Vagina (tissue), 2 donors: ENCODE results near the gene ISOC2. TPM values are rescaled to one million over a fixed set of nuclear protein-coding genes. Genes with fewer than 3 reads are reported as not detected.

Experiments used
- DNase-seq, 2 donors: peaks; one replicate each; pipeline ENCODE4 v3.0.0-alpha.2; 2017; ENCODE audit errors: extremely low spot score in 2 of 2
- H3K27ac ChIP-seq: fragments of 200-600 bp; sonication (generic); one replicate; pipeline ENCODE4 v1.5.1; 2019
- H3K27me3 ChIP-seq: fragments of 200-600 bp; sonication (generic); one replicate; pipeline ENCODE4 v1.5.1; 2019
- H3K36me3 ChIP-seq, 2 donors: fragments of 200-600 bp; sonication (generic); one replicate each; pipeline ENCODE4 v1.5.1; 2017 to 2019
- H3K4me1 ChIP-seq: fragments of 200-600 bp; sonication (generic); one replicate; pipeline ENCODE4 v1.5.1; 2019
- H3K4me3 ChIP-seq, 2 donors: fragments of 200-600 bp; sonication (generic); 1 replicate in 1 of 2; 2 replicates in 1 of 2; pipeline ENCODE4 v1.5.1; 2016 to 2019
- H3K9me3 ChIP-seq: fragments of 200-600 bp; sonication (generic); one replicate; pipeline ENCODE4 v1.5.1; 2019
- POLR2A ChIP-seq, 2 donors: fragments of 450-650 bp; IDR thresholded peaks; one replicate each; pipeline ENCODE4 v1.6.1; 2017; ENCODE audit warnings: antibody characterized with exemption in 2 of 2, mild to moderate bottlenecking in 2 of 2, moderate library complexity in 2 of 2
- POLR2AphosphoS5 ChIP-seq, 2 donors: sonication (generic); formaldehyde crosslinking; IDR thresholded peaks; one replicate each; pipeline ENCODE4 v1.9.0; 2017; ENCODE audit warnings: antibody characterized with exemption in 2 of 2, mild to moderate bottlenecking in 2 of 2, low read depth in 1 of 2; ENCODE audit not compliant: insufficient read depth in 1 of 2
- intact Hi-C: fragments of 100-400 bp; cut with DNase I; formaldehyde crosslinking; loops from one replicate; pipeline ENCODE4 v1.15.1; 2023
- total RNA-seq: library from RNA; depleted of rRNA; stranded (reverse); fragments of >200 nt; gene quantifications from one replicate; pipeline ENCODE4 v1.2.3, GENCODE V29; 2016
- TF ChIP-seq, protein P1 (sequence below), 3 experiments: fragments of 450-650 bp in 2 of 3; fragments of 200-600 bp in 1 of 3; sonication (generic) in 1 of 3; IDR thresholded peaks; one replicate each; pipeline ENCODE4 v1.5.1; 2017 to 2019; ENCODE audit warnings: antibody characterized with exemption in 3 of 3, mild to moderate bottlenecking in 2 of 3, moderate library complexity in 2 of 3

The ISOC2 gene
- total RNA-seq, 1 donor from 2014 or later = 61.4 TPM

DNA sequence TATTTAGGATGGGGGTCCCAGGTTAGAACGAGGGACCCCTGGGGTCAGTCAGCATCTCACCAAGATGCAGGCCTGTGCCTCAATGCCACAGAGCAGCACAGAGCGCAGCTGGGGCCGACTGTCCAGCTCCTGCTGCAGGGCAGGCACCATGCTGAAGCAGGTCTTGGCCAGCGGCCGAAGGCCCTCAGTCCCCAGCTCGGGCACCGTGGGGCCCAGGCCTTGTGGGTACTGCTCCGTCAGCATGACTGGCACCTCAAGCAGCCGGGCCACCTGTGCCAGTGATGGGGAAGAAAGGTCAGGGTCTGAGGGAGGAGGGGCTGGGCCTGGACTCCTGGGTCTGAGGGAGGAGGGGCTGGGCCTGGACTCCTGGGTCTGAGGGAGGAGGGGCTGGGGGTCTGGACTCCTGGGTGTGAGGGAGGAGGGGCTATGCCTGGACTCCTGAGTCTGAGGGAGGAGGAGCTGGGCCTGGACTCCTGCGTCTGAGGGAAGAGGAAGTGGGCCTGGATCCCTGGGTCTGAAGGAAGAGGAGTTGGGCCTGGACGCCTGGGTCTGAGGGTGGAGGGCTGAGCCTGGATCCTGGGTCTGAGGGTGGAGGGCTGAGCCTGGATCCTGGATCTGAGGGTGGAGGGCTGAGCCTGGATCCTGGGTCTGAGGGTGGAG is 5.7 kb downstream of the ISOC2 start:
- Histone ChIP-seq H3K27me3 (peaks cover 17% of the 10 kb centered on the region), H3K4me1 (peaks cover 36% of the 10 kb centered on the region), H3K27ac (no peak overlapping the region), H3K9me3 (no peaks in the 10 kb centered on the region), H3K36me3 (peaks cover 0 to 5% of the 10 kb centered on the region in 2 donors), H3K4me3 (no peak overlapping the region)
- intact Hi-C loops = no loop called here
- no peak for DNase-seq
- TF ChIP-seq, protein P1, sequence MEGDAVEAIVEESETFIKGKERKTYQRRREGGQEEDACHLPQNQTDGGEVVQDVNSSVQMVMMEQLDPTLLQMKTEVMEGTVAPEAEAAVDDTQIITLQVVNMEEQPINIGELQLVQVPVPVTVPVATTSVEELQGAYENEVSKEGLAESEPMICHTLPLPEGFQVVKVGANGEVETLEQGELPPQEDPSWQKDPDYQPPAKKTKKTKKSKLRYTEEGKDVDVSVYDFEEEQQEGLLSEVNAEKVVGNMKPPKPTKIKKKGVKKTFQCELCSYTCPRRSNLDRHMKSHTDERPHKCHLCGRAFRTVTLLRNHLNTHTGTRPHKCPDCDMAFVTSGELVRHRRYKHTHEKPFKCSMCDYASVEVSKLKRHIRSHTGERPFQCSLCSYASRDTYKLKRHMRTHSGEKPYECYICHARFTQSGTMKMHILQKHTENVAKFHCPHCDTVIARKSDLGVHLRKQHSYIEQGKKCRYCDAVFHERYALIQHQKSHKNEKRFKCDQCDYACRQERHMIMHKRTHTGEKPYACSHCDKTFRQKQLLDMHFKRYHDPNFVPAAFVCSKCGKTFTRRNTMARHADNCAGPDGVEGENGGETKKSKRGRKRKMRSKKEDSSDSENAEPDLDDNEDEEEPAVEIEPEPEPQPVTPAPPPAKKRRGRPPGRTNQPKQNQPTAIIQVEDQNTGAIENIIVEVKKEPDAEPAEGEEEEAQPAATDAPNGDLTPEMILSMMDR (IDR thresholded peaks at IDR 0.05) = no peak
- TF ChIP-seq POLR2A (IDR thresholded peaks at IDR 0.05) = no peak
- TF ChIP-seq POLR2AphosphoS5 (IDR thresholded peaks at IDR 0.05; ENCODE audit: insufficient read depth in 1 of 2, low read depth in 1 of 2) = no peak

DNA sequence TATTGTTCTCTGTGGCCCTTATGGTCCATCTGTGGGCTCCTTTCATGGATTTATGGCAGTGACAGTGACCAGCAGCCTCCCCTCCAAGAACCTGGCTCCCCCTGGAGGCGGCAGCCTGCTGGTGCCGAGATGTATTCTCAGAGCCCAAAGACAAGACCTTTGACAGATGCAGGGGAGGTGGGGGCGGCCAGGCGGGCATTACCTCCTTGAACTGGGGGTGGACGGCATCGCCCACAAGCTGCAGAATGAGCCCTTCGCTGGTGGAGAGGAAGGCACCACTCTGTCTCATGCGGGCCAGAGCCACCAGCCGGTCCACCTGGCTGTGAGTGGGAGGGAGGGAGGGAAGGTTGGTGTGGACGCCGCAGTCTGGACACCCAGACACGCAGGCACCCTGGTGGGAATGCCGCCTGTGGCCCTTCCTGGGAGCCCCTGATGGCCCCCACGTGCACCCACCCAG is 6.6 kb downstream of the ISOC2 start:
- no peak overlapping the region for H3K27ac ChIP-seq
- no peak for DNase-seq
- TF ChIP-seq, protein P1 (IDR thresholded peaks at IDR 0.05) = no peak
- TF ChIP-seq POLR2A (IDR thresholded peaks at IDR 0.05) (no peak), POLR2AphosphoS5 (IDR thresholded peaks at IDR 0.05; ENCODE audit: insufficient read depth in 1 of 2, low read depth in 1 of 2) (no peak)
- intact Hi-C loops = no loop called here
- peaks cover 27% of the 10 kb centered on the region for H3K4me1 ChIP-seq
- H3K4me3 ChIP-seq = no peak overlapping the region
- no peaks in the 10 kb centered on the region for H3K9me3 ChIP-seq
- peaks cover 0 to 5% of the 10 kb centered on the region in 2 donors for H3K36me3 ChIP-seq
- H3K27me3 ChIP-seq = peaks cover 17% of the 10 kb centered on the region

DNA sequence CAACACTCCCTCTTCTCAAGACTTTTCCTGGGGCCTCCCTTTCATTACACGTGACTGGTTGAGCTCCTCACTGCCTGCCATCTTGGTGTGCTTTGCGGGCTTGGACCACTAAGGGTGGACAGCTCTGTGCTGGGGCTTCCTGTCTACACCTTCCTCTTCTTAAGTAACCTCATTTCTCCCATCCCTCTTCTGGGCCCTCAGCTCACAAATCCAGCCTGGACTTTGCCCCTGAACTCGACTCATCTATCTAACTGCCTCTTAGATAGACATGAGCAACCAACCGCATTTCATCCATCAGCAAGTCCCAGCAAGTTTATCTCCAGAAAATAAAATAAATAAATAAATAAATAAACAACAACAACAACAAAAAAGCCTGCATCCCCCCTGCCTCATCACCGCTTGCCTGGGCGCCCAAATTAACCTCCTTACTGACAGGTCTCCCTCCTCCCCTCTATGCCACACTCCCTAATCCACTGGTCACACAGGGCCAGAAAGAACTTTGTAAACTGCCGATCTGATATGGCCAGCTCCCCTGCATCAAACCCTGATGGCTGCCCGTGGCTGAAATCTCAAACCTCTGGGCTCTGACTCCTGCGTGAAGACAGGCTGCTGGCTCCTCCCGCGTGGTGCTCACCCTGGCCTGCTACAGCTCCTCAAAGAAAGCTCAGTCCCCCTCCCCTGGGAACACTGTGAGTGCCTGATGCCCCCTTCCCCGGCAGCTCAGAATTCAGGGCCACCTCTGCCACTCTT is 7.8 kb downstream of the ISOC2 start:
- H3K27me3 ChIP-seq = peaks cover 17% of the 10 kb centered on the region
- peaks cover 0 to 5% of the 10 kb centered on the region in 2 donors for H3K36me3 ChIP-seq
- intact Hi-C loops = no loop called here
- H3K9me3 ChIP-seq = no peaks in the 10 kb centered on the region
- DNase-seq = no peak
- no peak overlapping the region for H3K27ac ChIP-seq
- H3K4me3 ChIP-seq = no peak overlapping the region
- TF ChIP-seq, protein P1 (IDR thresholded peaks at IDR 0.05) = no peak
- TF ChIP-seq POLR2AphosphoS5 (IDR thresholded peaks at IDR 0.05; ENCODE audit: insufficient read depth in 1 of 2, low read depth in 1 of 2) (no peak), POLR2A (IDR thresholded peaks at IDR 0.05) (no peak)
- peaks cover 20% of the 10 kb centered on the region for H3K4me1 ChIP-seq

DNA sequence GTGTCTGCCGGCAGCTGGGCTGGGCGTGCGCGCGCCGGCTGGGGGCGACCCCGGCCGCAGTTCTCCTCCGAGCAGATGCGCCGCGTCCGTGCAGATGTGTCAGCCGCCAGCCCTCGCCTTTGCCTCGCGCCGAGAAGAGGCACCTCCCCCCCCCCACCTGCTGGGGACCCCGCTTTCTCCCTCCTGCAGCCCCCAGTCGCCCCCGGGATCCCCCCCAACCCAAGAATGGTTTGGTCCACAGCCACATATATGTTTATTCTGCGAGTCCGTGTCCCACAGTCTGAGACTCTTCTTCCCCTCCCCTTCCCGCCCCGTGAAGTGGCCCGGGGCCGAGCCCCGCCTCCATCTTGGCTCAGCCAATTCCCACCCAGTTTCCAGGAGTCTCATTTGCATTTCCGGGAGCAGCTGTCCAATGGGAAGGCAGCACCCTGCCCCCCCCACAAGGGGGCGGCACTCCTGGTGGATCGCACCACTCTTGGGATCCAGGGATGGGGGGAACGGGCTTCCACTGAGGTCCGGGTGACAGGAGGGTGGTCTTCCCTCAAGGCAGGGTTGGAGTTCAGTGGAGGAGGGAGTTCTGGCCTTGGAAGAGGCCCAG is 8.6 kb downstream of the ISOC2 start:
- intact Hi-C loops = no loop called here
- H3K27ac ChIP-seq = no peak overlapping the region
- DNase-seq = no peak

More for the DNA sequence above, 8.6 kb downstream of the ISOC2 start:
- H3K4me1 ChIP-seq = peaks cover 22% of the 10 kb centered on the region
- H3K9me3 ChIP-seq = no peaks in the 10 kb centered on the region
- H3K36me3 ChIP-seq = peaks cover 0 to 5% of the 10 kb centered on the region in 2 donors
- H3K4me3 ChIP-seq = peak overlapping the region in 1 of 2 donors; percentile 14
- peaks cover 17% of the 10 kb centered on the region for H3K27me3 ChIP-seq
- TF ChIP-seq POLR2AphosphoS5 (IDR thresholded peaks at IDR 0.05; ENCODE audit: insufficient read depth in 1 of 2, low read depth in 1 of 2) (no peak), POLR2A (IDR thresholded peaks at IDR 0.05) (no peak)
- TF ChIP-seq, protein P1 (IDR thresholded peaks at IDR 0.05) = no peak
